GM15510 (cell line): ENCODE measurements around the gene NBEA.

Source experiments
- POLR2A ChIP-seq: IDR thresholded peaks from 3 replicates; pipeline ENCODE4 v1.6.1; 2011; ENCODE audit warnings: borderline replicate concordance; ENCODE audit not compliant: insufficient read length; ENCODE audit errors: extremely low read depth

NBEA gene

DNA sequence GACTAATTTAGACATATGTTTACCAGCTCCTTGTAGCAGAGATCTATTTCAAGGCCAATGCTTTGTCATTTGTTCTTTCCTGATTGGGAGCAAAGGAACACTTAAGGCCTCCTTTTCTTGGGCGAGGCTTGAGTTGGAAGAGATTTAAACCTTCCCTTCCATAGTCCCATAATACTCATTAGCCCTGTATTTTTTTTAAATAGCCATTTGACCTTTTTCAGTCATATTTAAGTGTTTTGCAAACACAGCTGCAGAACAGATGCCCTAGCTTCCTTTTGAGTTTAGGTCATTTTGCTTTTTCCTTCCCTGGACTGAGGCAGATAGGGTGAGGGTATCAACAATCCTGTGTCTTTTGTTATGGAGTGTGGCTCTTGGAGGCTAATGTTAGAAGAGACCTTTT lies 198.3 kb downstream of the NBEA start:
- no peak for TF ChIP-seq POLR2A

- TF ChIP-seq POLR2A: no peak
Measured at GRCh38 chr13:35140831-35141230, 198.8 kb downstream of the NBEA start.

DNA sequence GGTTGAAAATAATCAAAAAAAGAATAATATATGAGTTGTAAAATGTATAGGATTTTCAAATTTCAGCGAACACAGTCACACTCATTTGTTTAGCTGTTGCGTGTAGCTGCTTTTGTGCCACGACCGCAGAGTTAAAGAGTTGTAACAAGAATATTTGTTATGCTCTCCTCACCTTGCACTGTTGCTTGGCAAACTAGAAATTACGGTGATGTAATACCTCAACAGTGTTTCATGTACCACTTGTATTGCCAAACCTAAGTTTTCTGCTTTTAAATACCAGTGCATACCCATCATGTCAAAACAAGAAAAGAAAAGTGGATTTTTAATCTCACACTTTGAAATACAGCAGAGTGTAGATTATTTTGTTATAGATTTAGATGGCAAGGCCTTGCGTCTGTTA lies 201.1 kb downstream of the NBEA start:
- TF ChIP-seq POLR2A: no peak

DNA sequence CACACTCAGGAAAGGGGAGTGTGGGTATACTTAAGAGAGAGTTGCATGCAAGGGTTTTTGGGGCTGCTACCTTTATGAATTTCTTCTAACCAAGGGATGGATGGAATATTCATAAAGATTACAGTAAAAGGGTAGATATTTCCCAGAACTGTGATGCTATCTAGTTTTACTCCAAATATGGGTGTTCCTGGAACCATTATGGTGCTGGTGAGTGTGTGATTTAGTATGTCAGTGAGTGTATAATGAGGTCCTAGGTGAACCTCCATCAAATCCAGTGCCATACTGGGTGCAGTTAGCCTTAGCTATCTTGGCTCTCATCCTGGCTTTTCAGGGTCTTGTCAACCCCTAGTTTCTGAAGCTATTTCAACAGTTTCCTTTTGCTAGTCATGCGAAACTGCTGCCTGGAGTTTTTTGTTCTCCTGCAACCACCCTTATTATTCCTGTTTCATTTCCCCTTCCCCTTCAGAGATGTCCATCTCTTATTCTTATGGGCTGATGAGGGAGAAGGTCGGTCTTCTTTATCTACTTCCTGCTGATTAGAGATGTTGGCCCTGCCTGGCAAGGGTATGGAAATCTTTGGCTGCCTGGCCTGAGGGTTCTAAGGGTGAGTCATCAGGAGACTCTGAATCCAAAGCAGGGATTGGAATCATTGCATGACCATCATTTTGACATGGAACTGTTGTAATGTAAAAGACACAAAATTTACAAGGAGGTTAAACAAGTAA lies 202.3 kb downstream of the NBEA start:
- no peak for TF ChIP-seq POLR2A

DNA sequence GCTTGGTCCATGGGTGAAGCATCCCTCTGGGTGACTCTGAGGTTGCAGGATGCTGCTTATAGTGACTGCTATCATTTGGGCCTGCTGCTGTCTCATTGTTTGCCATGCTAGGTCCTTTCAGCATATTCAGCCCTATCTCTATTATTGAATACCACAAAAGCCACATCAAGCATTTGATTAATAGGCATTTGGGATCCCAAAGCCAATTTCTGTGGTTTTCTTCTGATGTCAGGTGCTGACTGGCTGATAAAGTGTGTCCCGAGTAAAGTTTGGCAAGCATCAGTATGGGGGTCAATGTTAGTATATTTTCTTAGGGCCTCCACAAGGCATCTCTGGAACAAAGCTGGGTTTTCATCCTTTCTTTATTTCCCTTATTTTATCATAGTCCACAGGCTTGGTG lies 204.6 kb downstream of the NBEA start:
- no peak for TF ChIP-seq POLR2A

DNA sequence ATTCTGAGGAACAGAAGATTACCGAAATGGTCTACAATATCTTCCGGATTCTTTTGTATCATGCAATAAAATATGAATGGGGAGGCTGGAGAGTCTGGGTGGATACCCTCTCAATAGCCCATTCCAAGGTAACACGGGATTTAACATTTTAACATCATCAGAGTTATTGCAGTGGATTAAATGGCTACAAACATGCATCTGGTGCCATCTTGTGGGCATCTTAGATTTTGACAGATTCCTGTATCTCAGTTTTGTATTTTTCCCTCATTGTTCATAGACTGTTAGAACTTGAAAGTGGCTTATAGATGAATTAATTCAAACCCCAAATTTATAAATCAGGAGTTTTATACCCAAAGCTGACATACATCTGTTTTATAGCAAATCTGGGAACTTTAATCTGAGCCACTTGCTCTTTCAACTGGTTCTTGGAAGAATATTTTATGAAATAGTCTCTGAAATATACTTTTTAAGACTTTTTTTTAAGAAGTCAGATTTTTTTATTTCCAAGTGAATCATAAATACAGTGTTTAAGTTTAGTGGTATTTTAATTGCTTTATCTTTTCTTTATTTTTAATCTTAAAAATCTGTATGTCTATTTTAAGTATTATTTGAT lies 215.2 kb downstream of the NBEA start:
- TF ChIP-seq POLR2A: no peak

- no peak for TF ChIP-seq POLR2A
Measured at GRCh38 chr13:35159041-35159440, 217.0 kb downstream of the NBEA start.

DNA sequence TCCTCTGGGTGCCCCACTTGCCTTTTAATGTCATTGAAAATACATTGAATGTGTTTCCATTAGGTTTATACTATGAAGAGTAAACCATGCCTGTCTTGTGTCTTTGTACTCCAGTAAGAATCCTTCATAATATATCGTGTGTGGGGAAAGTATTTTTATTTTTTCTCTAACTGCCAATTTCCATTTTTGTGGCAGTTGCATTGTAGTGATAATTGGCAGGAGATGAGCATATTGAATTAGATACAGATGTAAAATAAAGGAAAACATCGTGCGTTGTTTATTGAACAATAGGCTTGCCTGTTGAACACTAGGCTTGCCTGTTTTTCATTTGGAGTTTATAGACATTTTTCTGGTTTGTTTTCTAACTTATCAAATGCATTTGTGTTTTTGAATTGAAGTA lies 218.8 kb downstream of the NBEA start:
- TF ChIP-seq POLR2A: no peak

DNA sequence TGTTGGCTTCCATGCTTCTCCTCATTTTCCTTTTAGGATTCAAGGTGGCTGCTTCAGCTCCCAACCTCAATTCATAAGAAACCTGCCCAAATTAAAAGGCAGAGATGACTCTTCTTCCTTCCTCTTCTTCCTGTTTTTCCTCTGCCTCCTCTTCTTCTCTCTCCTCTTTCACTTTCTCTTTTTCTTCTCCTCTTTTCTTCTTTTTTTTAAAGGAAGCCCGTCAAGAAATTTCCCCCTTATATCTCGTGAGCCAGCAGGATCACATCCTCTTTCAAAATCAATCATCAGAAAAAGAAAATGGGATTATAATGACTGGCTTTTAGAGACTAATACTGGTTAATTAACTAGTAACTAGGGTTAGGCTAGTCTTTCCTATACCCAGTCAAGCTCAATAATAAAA lies 220.3 kb downstream of the NBEA start:
- no peak for TF ChIP-seq POLR2A

DNA sequence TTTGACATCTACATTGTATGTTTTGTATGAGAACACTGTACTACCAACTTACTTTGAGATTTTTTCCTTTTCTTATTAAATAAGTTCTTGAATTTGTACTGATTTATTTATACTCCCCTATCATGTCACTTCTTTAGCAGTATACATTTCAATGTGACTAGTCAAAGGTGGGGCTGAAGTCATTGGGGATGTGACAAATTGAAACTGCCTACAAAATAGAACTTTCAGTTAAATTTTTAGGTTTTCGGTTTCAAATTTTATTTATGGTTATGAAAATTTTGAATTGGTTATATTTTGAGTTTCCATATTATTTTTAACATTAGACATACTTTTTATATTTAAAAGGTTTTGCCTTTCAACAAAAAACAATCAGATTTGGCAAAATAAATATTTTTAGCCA lies 221.6 kb downstream of the NBEA start:
- TF ChIP-seq POLR2A: no peak

DNA sequence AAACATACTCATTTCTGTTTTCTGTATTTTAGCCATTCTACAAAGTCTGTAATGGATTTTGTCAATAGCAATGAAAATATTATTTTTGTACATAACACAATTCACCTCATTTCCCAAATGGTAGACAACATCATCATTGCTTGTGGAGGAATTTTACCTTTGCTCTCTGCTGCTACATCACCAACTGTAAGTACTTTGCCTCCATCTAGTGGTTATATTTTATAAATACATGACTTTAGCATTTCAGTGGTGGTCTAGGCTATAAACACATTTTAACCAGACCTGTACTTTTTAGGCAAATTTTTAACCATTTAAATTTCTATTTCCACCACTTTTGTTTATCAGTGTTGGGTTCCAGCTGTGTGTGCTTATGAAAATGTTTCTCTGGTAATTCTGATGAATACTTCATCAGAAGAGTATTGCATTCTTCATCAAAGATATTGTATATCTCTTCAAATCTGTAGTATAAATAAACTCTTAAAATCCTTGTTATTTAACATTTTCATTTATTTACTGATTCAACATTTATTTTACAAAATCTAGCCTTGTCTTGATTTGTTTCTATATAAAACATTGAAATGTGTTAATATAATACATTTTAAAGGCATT lies 222.4 kb downstream of the NBEA start:
- TF ChIP-seq POLR2A: no peak

DNA sequence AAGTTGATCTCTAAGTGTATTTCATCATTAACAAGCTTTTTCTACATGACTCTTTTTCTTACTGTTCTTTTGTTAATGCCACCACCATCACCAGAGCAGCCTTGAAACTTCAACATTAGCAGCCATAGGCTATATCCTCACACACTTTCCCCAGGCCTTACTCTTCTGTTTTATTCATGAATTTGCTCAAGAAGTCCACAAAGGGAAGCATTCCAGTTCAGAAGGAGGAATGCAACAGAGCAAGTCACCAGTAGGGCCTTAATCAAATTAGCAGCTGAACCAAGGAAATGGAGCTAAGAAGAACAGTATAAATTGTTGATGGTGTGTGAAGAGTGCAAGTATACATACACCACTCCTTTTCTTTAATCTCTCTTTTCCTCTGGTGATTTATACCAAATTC lies 223.1 kb downstream of the NBEA start:
- TF ChIP-seq POLR2A: no peak

GRCh38 chr13:35179494-35179893 lies 237.4 kb downstream of the NBEA start:
- no peak for TF ChIP-seq POLR2A

GRCh38 chr13:35179920-35180663 lies 238.0 kb downstream of the NBEA start:
- no peak for TF ChIP-seq POLR2A

GRCh38 chr13:35190241-35190640 lies 248.2 kb downstream of the NBEA start:
- TF ChIP-seq POLR2A: no peak
